MM.1S (cell line): ENCODE data around the gene SDC3.

Experiments used
- DNase-seq: peaks from one replicate; pipeline ENCODE4 v3.0.0-alpha.2; 2015
- H2AFZ ChIP-seq: fragments of 300-600 bp; sonication (generic); 2 replicates; pipeline ENCODE4 v1.6.0; 2016; ENCODE audit warnings: antibody characterized with exemption, low read length
- H3F3A ChIP-seq: fragments of 300-600 bp; sonication (generic); 2 replicates; pipeline ENCODE4 v1.6.1; 2016; ENCODE audit warnings: mild to moderate bottlenecking, antibody characterized with exemption, low read length, moderate library complexity, mixed read lengths; ENCODE audit not compliant: insufficient read depth
- H3K27ac ChIP-seq: fragments of 300-600 bp; sonication (generic); 2 replicates; pipeline ENCODE4 v1.5.1; 2016; ENCODE audit warnings: mild to moderate bottlenecking, low read length
- H3K27me3 ChIP-seq: fragments of 300-600 bp; sonication (generic); replicated peaks from 2 replicates; pipeline ENCODE4 v1.6.0; 2016; ENCODE audit warnings: low read length; ENCODE audit not compliant: insufficient read depth
- H3K36me3 ChIP-seq: fragments of 300-600 bp; sonication (generic); replicated peaks from 2 replicates; pipeline ENCODE4 v1.6.1; 2016; ENCODE audit warnings: mild to moderate bottlenecking, low read length, mixed read lengths; ENCODE audit not compliant: insufficient read depth
- H3K4me1 ChIP-seq: fragments of 300-600 bp; sonication (generic); 2 replicates; pipeline ENCODE4 v1.6.1; 2016; ENCODE audit warnings: low read length, mixed read lengths
- H3K4me2 ChIP-seq: fragments of 300-600 bp; sonication (generic); 2 replicates; pipeline ENCODE4 v1.6.0; 2016; ENCODE audit warnings: low read depth, low read length
- H3K4me3 ChIP-seq: fragments of 300-600 bp; sonication (generic); 2 replicates; pipeline ENCODE4 v1.5.1; 2016; ENCODE audit warnings: low read length, mixed read lengths
- H3K79me2 ChIP-seq: fragments of 300-600 bp; sonication (generic); 2 replicates; pipeline ENCODE4 v1.6.1; 2016; ENCODE audit warnings: mixed run types, low read length, mixed read lengths
- H3K9ac ChIP-seq: fragments of 300-600 bp; sonication (generic); 2 replicates; pipeline ENCODE4 v1.6.1; 2016; ENCODE audit warnings: low read length, mixed read lengths
- H3K9me2 ChIP-seq: fragments of 300-600 bp; sonication (generic); replicated peaks from 2 replicates; pipeline ENCODE4 v1.6.1; 2016; ENCODE audit warnings: mild to moderate bottlenecking, low read length, mixed read lengths; ENCODE audit not compliant: insufficient read depth
- H3K9me3 ChIP-seq: fragments of 300-600 bp; sonication (generic); replicated peaks from 2 replicates; pipeline ENCODE4 v1.6.1; 2016; ENCODE audit warnings: mild to moderate bottlenecking, low read length, mixed read lengths; ENCODE audit not compliant: insufficient read depth
- H4K20me1 ChIP-seq: fragments of 300-600 bp; sonication (generic); 2 replicates; pipeline ENCODE4 v1.6.1; 2016; ENCODE audit warnings: mild to moderate bottlenecking, low read length, moderate library complexity, mixed read lengths; ENCODE audit not compliant: insufficient read depth
- CTCF ChIP-seq: fragments of 300-600 bp; sonication (generic); IDR thresholded peaks from 2 replicates; pipeline ENCODE4 v1.5.1; 2016; ENCODE audit warnings: antibody characterized with exemption, low read length, mixed read lengths
- EZH2 ChIP-seq: fragments of 300-600 bp; sonication (generic); optimal IDR thresholded peaks from 2 replicates; pipeline ENCODE3; 2017; ENCODE audit warnings: low read depth, mild to moderate bottlenecking, antibody characterized with exemption, low read length, mixed read lengths
- EZH2phosphoT487 ChIP-seq: fragments of 300-600 bp; sonication (generic); IDR thresholded peaks from 2 replicates; pipeline ENCODE4 v1.6.1; 2018; ENCODE audit warnings: antibody characterized with exemption, low read length

Gene SDC3

GRCh38 chr1:30888391-30888790 lies 20.2 kb downstream of the SDC3 start:
- Histone ChIP-seq H3K9ac (no peak overlapping the region), H3K4me1 (no peaks in the 10 kb centered on the region), H3K9me2 (no peaks in the 10 kb centered on the region), H3K36me3 (no peaks in the 10 kb centered on the region), H3K27ac (no peak overlapping the region), H3K79me2 (no peaks in the 10 kb centered on the region), H4K20me1 (no peaks in the 10 kb centered on the region), H3F3A (no peaks in the 10 kb centered on the region), H3K4me2 (no peak overlapping the region), H3K9me3 (no peaks in the 10 kb centered on the region), H3K4me3 (no peak overlapping the region), H2AFZ (no peak overlapping the region), H3K27me3 (peaks cover 31% of the 10 kb centered on the region)
- no peak for DNase-seq
- no peak for TF ChIP-seq EZH2phosphoT487
- TF ChIP-seq CTCF, result no peak
- TF ChIP-seq EZH2, result no peak

GRCh38 chr1:30887485-30888315 lies 20.9 kb downstream of the SDC3 start:
- no peak for DNase-seq
- Histone ChIP-seq H3K79me2 (no peaks in the 10 kb centered on the region), H3K27ac (no peak overlapping the region), H3K27me3 (peaks cover 35% of the 10 kb centered on the region), H3K4me3 (no peak overlapping the region), H2AFZ (no peak overlapping the region), H4K20me1 (no peaks in the 10 kb centered on the region), H3F3A (no peaks in the 10 kb centered on the region), H3K9me3 (no peaks in the 10 kb centered on the region), H3K9ac (no peak overlapping the region), H3K4me1 (no peaks in the 10 kb centered on the region), H3K4me2 (no peak overlapping the region), H3K36me3 (no peaks in the 10 kb centered on the region), H3K9me2 (no peaks in the 10 kb centered on the region)
- TF ChIP-seq EZH2 (no peak), EZH2phosphoT487 (no peak), CTCF (no peak)

- H3F3A ChIP-seq, result no peaks in the 10 kb centered on the region
- no peak overlapping the region for H3K4me3 ChIP-seq
- H3K9ac ChIP-seq, result no peak overlapping the region
- no peak overlapping the region for H3K27ac ChIP-seq
- no peaks in the 10 kb centered on the region for H3K79me2 ChIP-seq
- TF ChIP-seq EZH2 (no peak), CTCF (no peak), EZH2phosphoT487 (no peak)
- no peaks in the 10 kb centered on the region for H3K36me3 ChIP-seq
- H4K20me1 ChIP-seq, result no peaks in the 10 kb centered on the region
- peaks cover 42% of the 10 kb centered on the region for H3K27me3 ChIP-seq
- DNase-seq, result no peak
- no peaks in the 10 kb centered on the region for H3K9me3 ChIP-seq
- H2AFZ ChIP-seq, result no peak overlapping the region
- no peaks in the 10 kb centered on the region for H3K4me1 ChIP-seq
- H3K4me2 ChIP-seq, result no peak overlapping the region
- H3K9me2 ChIP-seq, result no peaks in the 10 kb centered on the region
Observed at GRCh38 chr1:30886710-30887428, 21.7 kb downstream of the SDC3 start.
